Measurements from ENCODE around the gene DUS1L.

The DUS1L gene

GRCh38 chr17:82095777-82096708 is 30.4 kb upstream of the DUS1L start:
- Histone ChIP-seq H3K9me3 (ENCODE audit: control insufficient read depth, insufficient read depth, low read length) (no peaks in the 10 kb centered on the region), H3K27me3 (ENCODE audit: control insufficient read depth, low read length) (no peaks in the 10 kb centered on the region), H3K4me1 (ENCODE audit: control insufficient read depth, low read length) (peaks cover 35% of the 10 kb centered on the region), H3K9me2 (replicated peaks; ENCODE audit: control insufficient read depth, low read length) (no peaks in the 10 kb centered on the region), H3K4me2 (ENCODE audit: low read length) (peak overlapping the region; percentile 99), H3K79me2 (ENCODE audit: control insufficient read depth, low read length) (peaks cover 66% of the 10 kb centered on the region), H3K36me3 (ENCODE audit: control insufficient read depth, low read length) (peaks cover 85% of the 10 kb centered on the region), H4K20me1 (ENCODE audit: control insufficient read depth, insufficient read depth, low read depth, low read length) (peaks cover 20% of the 10 kb centered on the region), H3F3A (ENCODE audit: control insufficient read depth, insufficient read depth) (peaks cover 6% of the 10 kb centered on the region; the same call in 1 of the 2 replicates), H3K4me3 (ENCODE audit: low read length) (peak overlapping the region; percentile 98), H3K27ac (ENCODE audit: low read depth, low read length) (peak overlapping the region; percentile 76; the same call in 1 of the 2 replicates)
- TF ChIP-seq EZH2phosphoT487 (IDR thresholded peaks at IDR 0.05; ENCODE audit: borderline replicate concordance, low read length) (no peak), CTCF (IDR thresholded peaks at IDR 0.05; ENCODE audit: low read depth, low read length, poor library complexity, severe bottlenecking) (no peak)

DNA sequence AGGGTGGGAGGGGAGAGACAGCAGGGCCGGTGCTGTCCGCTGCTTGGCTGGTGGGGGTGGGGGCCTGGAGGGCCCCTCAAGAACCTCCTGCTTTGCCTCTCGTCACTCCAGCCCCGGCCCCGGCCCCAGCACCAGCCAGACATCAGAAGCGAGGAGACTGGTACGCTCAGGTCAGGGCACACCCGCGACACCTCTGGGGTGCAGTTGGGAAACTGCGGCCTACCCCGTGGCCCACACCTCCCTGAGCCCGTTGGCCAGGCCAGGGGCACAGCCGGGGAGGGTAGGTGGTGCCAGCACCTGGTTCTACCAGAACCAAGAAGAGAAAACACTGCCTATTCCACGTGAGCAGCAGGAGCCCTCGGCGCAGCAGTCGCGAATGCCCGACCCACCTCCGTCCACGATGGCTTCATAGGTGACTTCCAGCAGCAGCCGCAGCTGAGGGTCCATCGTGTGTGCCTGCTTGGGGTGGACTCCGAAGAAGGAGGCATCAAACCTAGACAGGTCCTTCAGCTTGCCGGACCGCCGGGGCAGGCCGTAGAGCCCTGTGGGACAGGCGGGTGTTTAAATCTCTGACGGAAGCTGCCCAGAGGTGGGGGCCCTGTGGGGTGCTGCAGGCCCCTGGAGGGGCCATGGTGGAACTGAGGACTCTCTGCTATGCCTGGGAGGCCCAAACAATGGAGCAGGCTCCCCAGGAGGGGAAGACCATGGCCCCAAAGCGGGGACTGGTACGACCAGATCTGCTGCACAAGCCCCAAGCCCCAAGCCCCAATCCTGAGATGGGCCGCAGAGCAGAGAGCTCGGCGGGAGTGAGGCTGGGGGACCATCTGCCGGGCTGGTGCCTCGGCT is 29.6 kb upstream of the DUS1L start:
- H3K9me2 ChIP-seq (replicated peaks; ENCODE audit: control insufficient read depth, low read length): no peaks in the 10 kb centered on the region
- no peak overlapping the region for H3K4me3 ChIP-seq (ENCODE audit: low read length)
- peak overlapping the region; percentile 99; the same call in 1 of the 2 replicates for H3K4me2 ChIP-seq (ENCODE audit: low read length)
- H3K36me3 ChIP-seq (ENCODE audit: control insufficient read depth, low read length): peaks cover 85% of the 10 kb centered on the region
- no peaks in the 10 kb centered on the region for H3K9me3 ChIP-seq (ENCODE audit: control insufficient read depth, insufficient read depth, low read length)
- TF ChIP-seq CTCF (IDR thresholded peaks at IDR 0.05; ENCODE audit: low read depth, low read length, poor library complexity, severe bottlenecking): no peak
- no peak for TF ChIP-seq EZH2phosphoT487 (IDR thresholded peaks at IDR 0.05; ENCODE audit: borderline replicate concordance, low read length)
- peaks cover 20% of the 10 kb centered on the region for H4K20me1 ChIP-seq (ENCODE audit: control insufficient read depth, insufficient read depth, low read depth, low read length)
- peaks cover 62% of the 10 kb centered on the region for H3K79me2 ChIP-seq (ENCODE audit: control insufficient read depth, low read length)
- H3F3A ChIP-seq (ENCODE audit: control insufficient read depth, insufficient read depth): peaks cover 1% of the 10 kb centered on the region; the same call in 1 of the 2 replicates
- H3K27ac ChIP-seq (ENCODE audit: low read depth, low read length): no peak overlapping the region
- H3K4me1 ChIP-seq (ENCODE audit: control insufficient read depth, low read length): peaks cover 26% of the 10 kb centered on the region
- H3K27me3 ChIP-seq (ENCODE audit: control insufficient read depth, low read length): no peaks in the 10 kb centered on the region

DNA sequence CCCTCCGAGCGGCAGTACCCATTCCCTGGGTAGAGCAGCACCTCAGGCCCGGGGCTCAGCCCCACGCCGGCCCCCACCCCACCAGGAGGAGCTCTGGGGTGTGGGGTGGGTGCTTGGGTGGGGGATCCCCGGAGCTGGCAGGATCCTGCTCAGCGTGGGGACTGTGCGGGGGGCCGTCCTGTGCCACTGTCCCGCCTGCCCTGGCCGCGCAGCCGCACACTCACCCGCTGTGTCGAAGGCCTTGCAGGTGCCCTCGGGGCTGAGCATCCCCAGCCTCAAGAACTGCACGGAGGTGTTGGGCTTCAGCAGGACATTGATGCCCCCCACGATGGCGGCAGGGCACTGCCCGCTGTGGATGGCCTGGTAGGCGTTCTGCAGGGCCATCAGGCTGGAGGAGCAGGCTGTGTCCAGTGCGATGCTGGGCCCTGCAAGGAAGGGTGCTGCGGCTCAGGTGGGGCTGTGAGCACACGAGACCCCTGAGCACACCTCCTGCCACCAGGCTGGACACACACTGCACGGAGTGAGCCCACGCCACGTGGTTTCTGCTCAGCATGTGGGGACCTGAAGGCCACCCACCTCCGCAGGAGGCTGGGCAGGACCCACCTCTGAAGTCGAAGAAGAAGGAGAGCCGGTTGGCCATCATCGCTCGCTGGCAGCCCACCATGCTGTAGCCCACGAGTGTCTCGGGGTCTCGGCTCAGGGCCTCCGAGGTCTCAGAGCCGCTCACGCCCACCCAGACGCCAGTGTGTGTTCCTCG is 27.6 kb upstream of the DUS1L start:
- H3K4me1 ChIP-seq (ENCODE audit: control insufficient read depth, low read length): peaks cover 13% of the 10 kb centered on the region
- H3K4me3 ChIP-seq (ENCODE audit: low read length): no peak overlapping the region
- H3F3A ChIP-seq (ENCODE audit: control insufficient read depth, insufficient read depth): no peaks in the 10 kb centered on the region
- H4K20me1 ChIP-seq (ENCODE audit: control insufficient read depth, insufficient read depth, low read depth, low read length): peaks cover 20% of the 10 kb centered on the region
- no peak overlapping the region for H3K27ac ChIP-seq (ENCODE audit: low read depth, low read length)
- peaks cover 50% of the 10 kb centered on the region for H3K79me2 ChIP-seq (ENCODE audit: control insufficient read depth, low read length)
- H3K9me3 ChIP-seq (ENCODE audit: control insufficient read depth, insufficient read depth, low read length): no peaks in the 10 kb centered on the region
- H3K4me2 ChIP-seq (ENCODE audit: low read length): no peak overlapping the region
- H3K36me3 ChIP-seq (ENCODE audit: control insufficient read depth, low read length): peaks cover 93% of the 10 kb centered on the region
- H3K9me2 ChIP-seq (replicated peaks; ENCODE audit: control insufficient read depth, low read length): no peaks in the 10 kb centered on the region
- no peak for TF ChIP-seq EZH2phosphoT487 (IDR thresholded peaks at IDR 0.05; ENCODE audit: borderline replicate concordance, low read length)
- no peak for TF ChIP-seq CTCF (IDR thresholded peaks at IDR 0.05; ENCODE audit: low read depth, low read length, poor library complexity, severe bottlenecking)
- no peaks in the 10 kb centered on the region for H3K27me3 ChIP-seq (ENCODE audit: control insufficient read depth, low read length)

Measured in DOHH2 (cell line).